Stimulated activated CD8-positive, alpha-beta memory T cell treated with anti-CD3 and anti-CD28 coated beads, Interleukin-2, amount 100 ng/mL, for 1 hour (primary cell): Measurements from ENCODE around the gene PLEKHG3.

Experiments used
- DNase-seq, 2 donors: peaks; one replicate each; pipeline ENCODE4 v3.0.0-alpha.2; 2020; ENCODE audit warnings: low read depth in 2 of 2

The PLEKHG3 gene

GRCh38 chr14:64784006-64784405, 79.8 kb downstream of the PLEKHG3 start:
- no peak for DNase-seq

DNA sequence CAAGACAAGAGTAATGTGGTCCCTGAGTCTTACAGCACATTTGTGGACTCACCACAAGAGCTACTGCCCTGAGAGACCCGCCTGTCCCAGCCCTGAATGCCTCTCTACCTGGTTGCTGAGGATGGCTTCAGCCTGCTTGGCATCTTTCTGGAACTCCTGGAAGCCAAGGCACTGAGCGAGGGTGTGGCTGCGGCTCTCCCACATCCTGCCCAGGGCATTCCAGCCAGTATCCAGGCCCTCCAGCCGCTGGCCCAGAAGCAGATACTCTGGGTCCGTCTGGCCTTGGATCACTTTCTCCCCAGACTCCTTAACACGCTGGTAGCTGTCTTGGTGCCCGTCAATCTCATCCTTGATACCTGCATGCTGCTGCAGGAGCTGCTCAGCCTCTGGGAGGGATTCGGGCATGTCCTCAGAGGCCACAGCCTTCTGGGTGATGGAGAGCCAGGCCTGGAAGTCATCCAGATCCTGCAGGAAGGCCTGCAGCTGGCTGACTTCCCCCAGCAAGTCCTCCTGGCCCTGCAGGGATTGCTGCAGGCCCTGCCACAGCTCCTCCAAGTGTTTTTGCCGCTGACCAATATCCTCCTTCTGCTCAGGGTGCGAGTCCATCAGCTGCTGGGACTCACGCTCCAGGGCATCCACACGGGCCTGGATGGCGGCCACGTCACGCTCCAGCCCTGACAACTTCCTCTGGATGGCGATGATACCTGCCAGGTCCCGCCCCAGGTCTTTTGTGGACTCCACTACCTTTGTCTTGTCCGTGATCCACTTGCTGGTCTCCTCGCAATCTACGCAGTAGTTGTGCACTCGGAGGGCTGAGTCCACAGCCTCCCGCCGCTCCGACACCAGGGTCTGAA, 82.3 kb downstream of the PLEKHG3 start:
- no peak for DNase-seq

GRCh38 chr14:64787619-64788018, 83.4 kb downstream of the PLEKHG3 start:
- no peak for DNase-seq

DNA sequence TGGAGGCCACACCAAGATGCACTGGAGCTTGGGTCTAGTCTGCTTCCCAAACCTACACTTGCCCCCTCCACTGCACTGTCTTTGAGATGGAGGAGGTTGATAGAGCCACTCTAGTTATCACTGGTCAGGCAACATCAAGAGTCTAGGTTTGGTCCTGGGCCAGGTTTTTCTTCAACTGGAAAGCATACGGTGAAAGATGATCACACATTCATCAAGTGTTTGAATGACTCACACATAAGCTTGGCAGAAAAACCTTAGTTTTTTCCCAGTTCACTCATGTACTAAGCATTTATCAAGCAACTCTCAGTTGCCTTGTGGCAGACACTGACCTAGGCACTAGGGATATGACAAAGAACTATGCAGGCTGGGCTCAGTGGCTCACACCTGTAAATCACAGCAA, 84.5 kb downstream of the PLEKHG3 start:
- no peak for DNase-seq

GRCh38 chr14:64789696-64790095, 85.5 kb downstream of the PLEKHG3 start:
- no peak for DNase-seq

GRCh38 chr14:64790478-64790877, 86.3 kb downstream of the PLEKHG3 start:
- no peak for DNase-seq

GRCh38 chr14:64792231-64792630, 88.0 kb downstream of the PLEKHG3 start:
- DNase-seq = no peak

DNA sequence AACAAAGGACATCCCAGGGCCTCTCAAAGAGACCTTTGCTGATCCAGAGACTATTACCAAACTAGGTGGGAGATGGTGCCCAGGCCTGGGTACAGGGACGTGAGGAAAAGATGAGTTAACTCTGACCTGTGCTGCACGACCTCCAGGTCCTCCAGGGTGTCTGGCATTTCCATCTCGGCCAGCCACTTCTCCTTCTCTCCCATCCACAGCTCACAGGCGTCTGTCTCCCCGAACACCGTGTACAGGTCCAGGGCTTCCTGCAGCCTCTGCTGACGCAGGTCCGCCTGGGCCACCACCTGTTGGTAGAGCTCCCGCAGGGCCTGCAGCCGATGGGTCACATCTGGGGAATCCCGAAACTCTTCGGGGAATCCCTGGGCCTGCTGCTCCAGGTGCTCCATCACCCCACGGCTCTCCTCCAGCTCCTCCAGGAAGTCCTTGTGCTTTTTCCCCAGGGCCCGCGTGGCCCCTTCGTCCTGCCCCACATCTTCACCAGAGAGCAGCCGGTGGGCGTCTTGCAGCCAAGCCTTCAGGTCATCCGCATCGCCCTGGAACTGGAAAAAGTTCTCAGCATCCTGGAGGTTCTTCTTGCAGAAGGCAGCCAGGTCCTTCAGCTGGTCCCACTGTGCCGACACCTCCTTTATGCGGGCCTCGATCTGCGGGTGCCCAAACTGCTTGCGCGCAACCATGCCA, 88.8 kb downstream of the PLEKHG3 start:
- DNase-seq = no peak

DNA sequence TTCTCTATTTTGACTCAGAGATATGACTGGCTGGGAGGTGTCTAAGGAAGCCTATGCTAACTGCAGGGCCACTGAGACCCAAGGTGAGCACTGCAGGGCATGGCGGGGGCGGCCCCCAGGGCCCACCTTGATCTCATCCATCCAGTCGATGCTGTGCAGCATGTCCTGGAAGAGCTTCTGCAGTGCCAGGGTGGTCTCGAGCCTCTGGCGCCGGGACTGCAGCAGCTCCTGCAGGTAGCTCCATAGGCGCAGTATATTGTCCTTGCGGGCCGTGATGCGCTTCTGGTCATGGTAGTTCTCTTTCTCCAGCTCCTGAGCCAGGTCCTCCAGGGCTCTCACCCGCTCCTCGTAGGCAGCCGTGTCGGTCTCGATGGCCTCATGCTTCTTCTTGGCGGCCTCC, 91.0 kb downstream of the PLEKHG3 start:
- no peak for DNase-seq

- DNase-seq = no peak
Observed at GRCh38 chr14:64795921-64796320, 91.7 kb downstream of the PLEKHG3 start.

DNA sequence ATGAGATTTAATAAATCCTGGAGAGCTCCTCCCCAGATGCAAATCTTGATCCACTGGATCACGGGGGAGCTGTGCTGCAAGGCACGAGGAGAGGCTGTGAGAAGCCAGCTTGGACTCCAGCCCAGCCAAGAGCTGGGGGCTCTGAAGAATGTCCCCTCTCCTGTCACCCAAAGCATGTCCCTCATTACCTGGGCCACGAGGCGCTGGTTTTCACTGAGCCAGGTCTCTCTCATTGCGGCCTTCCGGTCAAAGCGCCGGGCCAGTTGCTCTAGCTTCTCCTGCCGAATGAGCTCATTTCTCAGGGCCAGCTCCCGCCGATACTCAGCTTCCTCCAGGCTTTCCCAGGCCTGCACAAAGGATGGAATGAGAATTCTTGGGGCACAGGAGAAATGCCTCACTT, 92.1 kb downstream of the PLEKHG3 start:
- DNase-seq = no peak

GRCh38 chr14:64799555-64799954, 95.3 kb downstream of the PLEKHG3 start:
- DNase-seq = no peak
